COR-L47 (cell line): ENCODE measurements around the gene OPA1.

ENCODE experiments used
- DNase-seq: peaks from one replicate; lab custom pipeline; 2025; lab: John Stamatoyannopoulos, UW

The OPA1 gene

GRCh38 chr3:193704431-193704830 is 111.4 kb downstream of the OPA1 start:
- DNase-seq = no peak

GRCh38 chr3:193708270-193708669 is 115.3 kb downstream of the OPA1 start:
- no peak for DNase-seq

- DNase-seq = no peak
Observed at GRCh38 chr3:193710286-193711165, 117.5 kb downstream of the OPA1 start.

- no peak for DNase-seq
Observed at GRCh38 chr3:193711166-193711485, 118.1 kb downstream of the OPA1 start.

- DNase-seq = no peak
Observed at GRCh38 chr3:193711523-193711963, 118.5 kb downstream of the OPA1 start.

- peak; percentile 92 for DNase-seq
Observed at GRCh38 chr3:193711964-193712598, 119.1 kb downstream of the OPA1 start.

- no peak for DNase-seq
Observed at GRCh38 chr3:193712938-193713337, 119.9 kb downstream of the OPA1 start.

GRCh38 chr3:193714523-193715137 is 121.6 kb downstream of the OPA1 start:
- DNase-seq = no peak

- no peak for DNase-seq
Observed at GRCh38 chr3:193716150-193716549, 123.1 kb downstream of the OPA1 start.

GRCh38 chr3:193719735-193720134 is 126.7 kb downstream of the OPA1 start:
- no peak for DNase-seq

- no peak for DNase-seq
Observed at GRCh38 chr3:193720169-193720568, 127.2 kb downstream of the OPA1 start.

GRCh38 chr3:193722566-193722965 is 129.6 kb downstream of the OPA1 start:
- DNase-seq = no peak

- DNase-seq = no peak
Observed at GRCh38 chr3:193727089-193727488, 134.1 kb downstream of the OPA1 start.

GRCh38 chr3:193728429-193729087 is 135.6 kb downstream of the OPA1 start:
- DNase-seq = no peak

GRCh38 chr3:193729088-193729465 is 136.1 kb downstream of the OPA1 start:
- DNase-seq = no peak

GRCh38 chr3:193729601-193730000 is 136.6 kb downstream of the OPA1 start:
- no peak for DNase-seq

- no peak for DNase-seq
Observed at GRCh38 chr3:193730511-193730910, 137.5 kb downstream of the OPA1 start.

- DNase-seq = no peak
Observed at GRCh38 chr3:193730976-193731375, 138.0 kb downstream of the OPA1 start.

- DNase-seq = no peak
Observed at GRCh38 chr3:193731656-193732055, 138.6 kb downstream of the OPA1 start.

GRCh38 chr3:193732391-193732790 is 139.4 kb downstream of the OPA1 start:
- no peak for DNase-seq

GRCh38 chr3:193732827-193733226 is 139.8 kb downstream of the OPA1 start:
- DNase-seq = no peak

GRCh38 chr3:193734737-193735366 is 141.8 kb downstream of the OPA1 start:
- no peak for DNase-seq
